Hair follicle dermal papilla cell (primary cell): ENCODE data around the gene CD300LG. TPM values are rescaled to one million over a fixed set of nuclear protein-coding genes. Genes with fewer than 3 reads are reported as not detected.

Experiments used
- total RNA-seq: library from RNA; depleted of rRNA; stranded (reverse); fragments of >200 nt; gene quantifications from 2 replicates; pipeline ENCODE4 v1.2.3, GENCODE V29; 2012

The CD300LG gene, protein sequence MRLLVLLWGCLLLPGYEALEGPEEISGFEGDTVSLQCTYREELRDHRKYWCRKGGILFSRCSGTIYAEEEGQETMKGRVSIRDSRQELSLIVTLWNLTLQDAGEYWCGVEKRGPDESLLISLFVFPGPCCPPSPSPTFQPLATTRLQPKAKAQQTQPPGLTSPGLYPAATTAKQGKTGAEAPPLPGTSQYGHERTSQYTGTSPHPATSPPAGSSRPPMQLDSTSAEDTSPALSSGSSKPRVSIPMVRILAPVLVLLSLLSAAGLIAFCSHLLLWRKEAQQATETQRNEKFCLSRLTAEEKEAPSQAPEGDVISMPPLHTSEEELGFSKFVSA
- not detected in 2 replicates for total RNA-seq

DNA sequence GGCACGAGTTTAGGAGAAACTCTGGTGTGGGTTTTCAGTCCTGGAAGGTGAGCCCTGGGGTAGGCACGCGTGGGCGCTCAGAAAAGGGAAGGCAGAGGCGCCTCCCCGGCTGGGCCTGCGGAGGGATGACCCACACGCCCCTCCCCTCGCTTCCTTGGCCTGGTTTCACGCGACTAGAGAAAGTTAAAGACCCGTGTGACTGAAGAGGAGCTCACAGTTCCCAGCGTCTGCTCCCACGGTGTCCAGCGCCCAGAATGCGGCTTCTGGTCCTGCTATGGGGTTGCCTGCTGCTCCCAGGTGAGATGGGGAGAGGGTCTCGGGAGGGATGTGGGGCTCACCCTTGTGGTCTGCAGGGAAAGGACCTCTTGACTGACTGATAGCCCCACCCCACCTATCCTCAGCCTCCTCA lies at the start of gene CD300LG:
TSS of gene CD300LG (plus strand) at position 214 of the 409 bp plus-strand sequence. CDS start at position 255, 41 bp downstream.

DNA sequence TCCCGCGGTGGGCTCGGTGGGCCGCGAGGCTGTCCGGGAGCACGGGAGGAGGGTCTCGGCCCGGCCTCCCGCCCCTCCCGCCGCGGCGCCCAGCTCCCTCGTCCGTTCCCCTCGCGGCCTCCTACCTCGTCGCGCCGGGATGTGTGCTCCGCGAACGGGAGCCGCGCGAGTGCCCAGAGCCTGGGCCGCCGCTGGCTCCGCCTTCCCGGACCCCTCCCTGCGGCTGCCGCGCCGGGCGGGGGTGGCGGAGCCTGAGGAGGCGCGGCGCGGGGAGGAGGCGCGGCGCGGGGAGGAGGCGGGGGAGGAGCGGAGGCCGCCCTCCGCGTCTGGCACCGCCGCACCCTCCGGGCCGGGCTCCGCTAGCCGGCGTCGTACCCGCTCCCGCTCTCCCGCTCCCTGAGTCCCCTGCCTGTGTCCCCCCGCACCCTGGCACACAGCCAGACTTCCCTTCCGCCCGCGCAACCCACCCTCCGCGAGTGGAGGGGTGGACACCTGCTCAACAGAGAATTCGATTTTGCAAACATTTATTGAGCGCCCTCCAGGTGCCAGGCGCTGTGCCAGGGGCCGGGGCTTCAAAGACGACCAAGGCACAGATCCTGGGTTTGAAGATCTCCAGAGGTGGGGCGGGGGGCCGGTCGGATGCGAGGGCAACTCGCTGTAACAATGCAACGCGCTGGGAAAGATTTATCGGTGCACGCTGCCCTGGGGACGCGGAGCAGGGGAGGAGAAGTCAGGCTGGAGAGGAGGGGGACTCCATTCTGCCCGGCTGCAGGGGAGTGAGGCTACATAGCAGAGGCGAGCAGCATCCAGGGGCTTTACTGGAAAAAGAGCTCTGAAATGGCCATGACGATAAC lies 13.8 kb upstream of the CD300LG start, which contains the start of gene MPP3:
TSS of gene MPP3 (minus strand) at position 171 of the 854 bp plus-strand sequence. CDS start 1,240 bp downstream, outside the sequence.

GRCh38 chr17:43907425-43907981 lies 60.5 kb downstream of the CD300LG start, which contains the start of gene MPP2:
Gene MPP2, minus strand, starts transcription at chr17:43907536. Its CDS starts 3,076 bp downstream, at chr17:43904460.

Other genes starting within 250 kb of the CD300LG start
- 0.65 TPM in 1 of 2 replicates, not detected in the other for gene MEOX1, start 185.3 kb upstream of the CD300LG start, total RNA-seq
- 0.16 TPM in 1 of 2 replicates, not detected in the other for gene SOST, start 88.4 kb upstream of the CD300LG start, total RNA-seq
- gene DUSP3, start 68.2 kb upstream of the CD300LG start, total RNA-seq, result 67.3 and 75.3 TPM in 2 replicates
- gene CFAP97D1, start 66.7 kb upstream of the CD300LG start, total RNA-seq, result not detected in 2 replicates
- gene MPP3, start 14.0 kb upstream of the CD300LG start, total RNA-seq, result 13.8 and 18.3 TPM in 2 replicates
- gene MPP2, start 60.4 kb downstream of the CD300LG start, total RNA-seq, result 2.9 and 3.4 TPM in 2 replicates
- gene PPY, start 95.3 kb downstream of the CD300LG start, total RNA-seq, result not detected in 2 replicates
- gene PYY, start 106.8 kb downstream of the CD300LG start, total RNA-seq, result not detected in 2 replicates
- gene NAGS, start 157.4 kb downstream of the CD300LG start, total RNA-seq, result 1.1 and 2.1 TPM in 2 replicates
- 35.3 and 35.9 TPM in 2 replicates for gene TMEM101, start 167.8 kb downstream of the CD300LG start, total RNA-seq
- gene LSM12, start 219.5 kb downstream of the CD300LG start, total RNA-seq, result 61.9 and 62.1 TPM in 2 replicates
- 25.5 and 27.6 TPM in 2 replicates for gene G6PC3, start 223.6 kb downstream of the CD300LG start, total RNA-seq